ENCODE measurements around the gene ZNF205. TPM values are rescaled to one million over a fixed set of nuclear protein-coding genes. Genes with fewer than 3 reads are reported as not detected.

Gene ZNF205
- total and polyA plus RNA-seq, 9 of the 15 experiments (the other 6 are each of a cell fraction or from before 2014, with no cell fraction given) = 2.4 to 11.8 (median 5.1) TPM; not detected in 2

DNA sequence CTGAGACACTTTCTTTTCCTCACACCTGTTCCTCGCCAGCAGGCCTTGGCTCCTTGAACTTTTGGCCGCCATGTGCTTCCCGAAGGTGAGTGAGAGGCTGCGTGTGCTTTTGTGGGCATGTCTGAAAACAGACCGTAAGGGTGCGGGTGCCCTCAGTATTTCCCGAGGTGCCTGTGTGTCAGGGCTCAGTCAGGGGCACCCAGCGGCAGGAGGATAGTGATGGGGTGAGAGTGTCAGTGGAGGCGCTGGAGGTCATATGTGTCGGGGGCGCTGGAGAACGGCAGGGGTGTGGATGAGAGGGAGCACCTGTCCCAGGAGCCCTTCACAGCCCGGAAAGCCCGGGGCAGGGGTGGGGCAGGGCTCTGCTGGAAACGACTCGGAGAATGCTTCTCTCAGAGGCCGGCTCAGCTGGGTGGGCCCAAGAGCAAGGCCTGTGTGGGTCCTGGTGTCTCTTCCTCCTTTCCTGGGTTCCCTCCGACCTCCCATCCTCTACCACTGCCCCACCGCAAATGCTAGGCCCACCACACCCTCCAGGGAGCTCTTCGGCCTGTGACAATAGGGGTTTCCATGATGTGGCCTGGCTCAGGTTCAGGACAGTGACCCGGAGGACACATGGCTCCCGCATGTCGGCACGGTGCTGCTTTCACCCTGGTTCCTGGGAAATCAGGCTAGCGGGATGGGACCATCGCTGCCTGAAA lies 46.5 kb upstream of the ZNF205 start (continued):
- peak; percentile 30 for TF ChIP-seq MGA (IDR thresholded peaks at IDR 0.05)
